ENCODE data around the gene HSD17B8. TPM values are rescaled to one million over a fixed set of nuclear protein-coding genes. Genes with fewer than 3 reads are reported as not detected.
A peak's percentile ranks its signal among the peaks of the same experiment; 100 is the strongest.

HSD17B8 gene
- total RNA-seq, 2 experiments from 2014 or later = 8.6 to 10.5 TPM

DNA sequence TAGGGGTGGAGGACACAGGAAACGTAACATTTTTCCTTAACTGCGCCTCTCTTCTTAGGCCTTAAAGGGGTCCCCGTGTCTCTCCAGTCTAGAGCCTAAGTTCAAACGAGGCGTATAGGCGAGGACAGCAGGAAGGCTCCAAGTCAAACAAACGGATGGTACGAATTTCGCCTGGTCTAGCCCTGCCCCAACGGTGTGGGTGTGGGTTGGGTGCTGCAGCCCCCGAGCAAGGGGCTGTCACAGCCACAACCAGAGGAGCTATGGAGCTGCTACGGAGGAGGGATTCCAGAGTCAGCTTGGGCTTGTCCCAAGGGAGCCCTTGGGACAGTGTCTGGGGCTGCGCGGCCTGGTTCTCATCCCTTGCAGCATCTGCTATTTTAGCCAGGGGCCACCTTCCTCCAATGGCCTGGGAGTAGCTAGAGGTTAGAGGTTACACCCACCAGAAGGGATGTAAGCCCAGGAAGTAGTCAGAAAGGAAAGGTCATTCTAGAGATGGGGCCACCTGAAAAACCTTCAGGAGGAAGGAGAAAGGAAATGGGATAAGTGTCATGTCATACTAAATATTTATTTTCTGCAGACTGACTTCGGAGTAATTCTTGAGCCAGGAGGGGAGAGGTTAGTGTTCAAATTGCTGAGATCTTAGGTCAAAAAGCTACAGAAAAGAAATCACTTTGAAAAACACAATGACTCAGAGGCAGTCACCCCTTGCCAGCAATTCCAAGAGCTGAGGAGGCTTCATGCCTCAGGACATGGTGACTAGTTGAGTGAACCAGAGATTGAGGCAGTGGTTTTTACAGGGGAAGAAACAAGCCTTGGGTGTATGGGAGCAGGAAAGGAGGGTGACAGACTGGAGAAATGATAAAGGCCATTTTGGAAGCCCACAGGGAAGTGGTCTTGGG lies 45.5 kb downstream of the HSD17B8 start:
- no peak for ATAC-seq (ENCODE audit: poor library complexity)
- Mint-ChIP-seq H3K9me3 (no peaks in the 10 kb centered on the region), H3K4me3 (peak overlapping the region; percentile 92), H3K27ac (peak overlapping the region; percentile 97), H3K4me1 (ENCODE audit: low read depth) (peaks cover 37% of the 10 kb centered on the region), H3K27me3 (no peaks in the 10 kb centered on the region), H3K36me3 (ENCODE audit: low read depth) (peaks cover 24% of the 10 kb centered on the region)
- H3K4me3 ChIP-seq (ENCODE audit: low read length) = peak overlapping the region; percentile 70
- POLR2A ChIA-PET = interaction anchor here (0.7 to 4.0 kb wide), 31 partner anchors 10 to 405 kb away, joined by 3 to 95 read pairs (median 11); partner anchors contain the start of genes B3GALT4, HLA-DMA, HSD17B8 and ITPR3
- DNase-seq = peak in 1 of 14 experiments; percentile 1
- H3K27ac ChIP-seq (ENCODE audit: low read depth in 1 of 2, low read length in 2 of 2) = peak overlapping the region; percentile 89 to 98
- peaks cover 20% of the 10 kb centered on the region for H3K36me3 ChIP-seq (ENCODE audit: insufficient read depth, low read length)
- no peaks in the 10 kb centered on the region for H3K9me3 ChIP-seq (ENCODE audit: control insufficient read depth in 1 of 2, insufficient read depth in 1 of 2, low read length in 2 of 2)
- TF ChIP-seq, protein P1, sequence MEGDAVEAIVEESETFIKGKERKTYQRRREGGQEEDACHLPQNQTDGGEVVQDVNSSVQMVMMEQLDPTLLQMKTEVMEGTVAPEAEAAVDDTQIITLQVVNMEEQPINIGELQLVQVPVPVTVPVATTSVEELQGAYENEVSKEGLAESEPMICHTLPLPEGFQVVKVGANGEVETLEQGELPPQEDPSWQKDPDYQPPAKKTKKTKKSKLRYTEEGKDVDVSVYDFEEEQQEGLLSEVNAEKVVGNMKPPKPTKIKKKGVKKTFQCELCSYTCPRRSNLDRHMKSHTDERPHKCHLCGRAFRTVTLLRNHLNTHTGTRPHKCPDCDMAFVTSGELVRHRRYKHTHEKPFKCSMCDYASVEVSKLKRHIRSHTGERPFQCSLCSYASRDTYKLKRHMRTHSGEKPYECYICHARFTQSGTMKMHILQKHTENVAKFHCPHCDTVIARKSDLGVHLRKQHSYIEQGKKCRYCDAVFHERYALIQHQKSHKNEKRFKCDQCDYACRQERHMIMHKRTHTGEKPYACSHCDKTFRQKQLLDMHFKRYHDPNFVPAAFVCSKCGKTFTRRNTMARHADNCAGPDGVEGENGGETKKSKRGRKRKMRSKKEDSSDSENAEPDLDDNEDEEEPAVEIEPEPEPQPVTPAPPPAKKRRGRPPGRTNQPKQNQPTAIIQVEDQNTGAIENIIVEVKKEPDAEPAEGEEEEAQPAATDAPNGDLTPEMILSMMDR (IDR thresholded peaks at IDR 0.05) = no peak
- CTCF ChIA-PET = interaction anchor here (1.3 to 6.8 kb wide), 10 partner anchors 22 to 461 kb away, joined by 3 to 76 read pairs (median 8); partner anchors contain the start of genes B3GALT4, RPS18, UQCC2 and VPS52
- H3K27me3 ChIP-seq (ENCODE audit: control insufficient read depth in 1 of 2, insufficient read depth in 2 of 2, low read length in 2 of 2) = no peaks in the 10 kb centered on the region
- H3K4me1 ChIP-seq (ENCODE audit: insufficient read depth, low read length) = peaks cover 32% of the 10 kb centered on the region
- intact Hi-C loops (cut with DNase I, micrococcal nuclease) = loop anchor here (1.0 to 2.0 kb wide), 5 partner anchors 21 to 235 kb away; partner anchors contain the start of genes RING1 (in 2 of the 2), VPS52 (in 2 of the 2), RXRB (in 1 of the 2) and SLC39A7 (in 1 of the 2)

DNA sequence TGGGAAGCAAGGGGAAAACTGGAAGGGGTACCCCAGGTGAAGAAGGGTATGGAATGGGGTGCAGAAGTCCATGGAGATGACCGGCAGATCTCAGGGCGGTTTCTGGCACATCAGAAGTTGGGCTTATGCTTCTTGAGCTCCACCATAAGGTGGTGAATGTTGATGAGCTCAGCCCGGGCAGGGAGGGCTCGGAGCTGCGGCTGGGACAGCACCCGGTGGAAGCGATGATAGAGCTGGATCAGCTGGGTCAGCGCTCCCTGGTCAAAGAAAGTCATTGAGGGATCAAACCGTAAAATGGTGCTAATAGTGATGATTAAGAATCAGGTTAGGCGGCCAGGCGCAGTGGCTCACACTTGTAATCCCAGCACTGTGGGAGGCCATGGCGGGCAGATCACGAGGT lies 46.3 kb downstream of the HSD17B8 start:
- TF ChIP-seq, protein P1 (IDR thresholded peaks at IDR 0.05) = no peak
- H3K4me1 ChIP-seq (ENCODE audit: insufficient read depth, low read length) = peaks cover 32% of the 10 kb centered on the region
- Mint-ChIP-seq H3K4me1 (ENCODE audit: low read depth) (peaks cover 37% of the 10 kb centered on the region), H3K36me3 (ENCODE audit: low read depth) (peaks cover 26% of the 10 kb centered on the region), H3K27me3 (no peaks in the 10 kb centered on the region), H3K27ac (peak overlapping the region; percentile 97), H3K4me3 (peak overlapping the region; percentile 43), H3K9me3 (no peaks in the 10 kb centered on the region)
- no peak overlapping the region for H3K4me3 ChIP-seq (ENCODE audit: low read length)
- H3K9me3 ChIP-seq (ENCODE audit: control insufficient read depth in 1 of 2, insufficient read depth in 1 of 2, low read length in 2 of 2) = no peaks in the 10 kb centered on the region
- intact Hi-C loops (cut with DNase I, micrococcal nuclease) = no loop called here
- no peak overlapping the region for H3K27ac ChIP-seq (ENCODE audit: low read depth in 1 of 2, low read length in 2 of 2)
- no peaks in the 10 kb centered on the region for H3K27me3 ChIP-seq (ENCODE audit: control insufficient read depth in 1 of 2, insufficient read depth in 2 of 2, low read length in 2 of 2)
- ATAC-seq (ENCODE audit: poor library complexity) = no peak
- ChIA-PET POLR2A (interaction anchor here (0.8 to 4.0 kb wide), 7 partner anchors 12 to 94 kb away, joined by 3 to 95 read pairs (median 21); partner anchors contain the start of genes B3GALT4, RGL2, RPS18 and RXRB), CTCF (interaction anchor here (1.6 to 6.8 kb wide), 4 partner anchors 21 to 461 kb away, joined by 3 to 76 read pairs (median 11); partner anchors contain the start of genes B3GALT4, RPS18, UQCC2 and VPS52)
- DNase-seq = no peak
- H3K36me3 ChIP-seq (ENCODE audit: insufficient read depth, low read length) = peaks cover 20% of the 10 kb centered on the region

DNA sequence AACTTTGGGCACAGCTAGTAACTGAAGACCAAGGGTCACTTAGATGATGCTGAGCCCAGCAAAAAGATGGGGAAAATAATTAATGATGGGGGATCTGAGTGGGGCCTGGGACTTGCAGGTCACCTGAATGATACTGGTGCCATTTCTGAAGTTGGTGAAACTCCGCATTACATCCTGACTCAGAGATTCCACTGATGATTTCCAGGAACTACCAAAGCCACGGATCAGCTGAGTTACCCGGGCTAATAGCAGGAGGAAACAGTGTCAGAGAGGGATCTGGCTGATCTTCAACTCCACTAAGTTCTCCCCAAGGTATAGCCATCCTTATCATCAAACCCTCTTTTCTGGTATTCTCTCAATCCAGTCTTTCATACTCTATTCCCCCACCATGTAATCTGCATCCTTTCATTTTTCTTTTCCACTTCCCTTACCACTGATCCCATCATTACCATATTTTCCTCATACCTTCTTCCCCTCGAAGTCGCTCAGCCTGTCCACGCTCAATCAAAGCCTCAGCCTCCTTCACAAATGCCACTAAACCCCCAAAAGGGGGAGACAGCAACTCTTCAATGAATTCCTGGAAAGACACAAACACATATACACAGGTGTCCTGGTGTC lies 47.0 kb downstream of the HSD17B8 start:
- no peaks in the 10 kb centered on the region for H3K27me3 ChIP-seq (ENCODE audit: control insufficient read depth in 1 of 2, insufficient read depth in 2 of 2, low read length in 2 of 2)
- TF ChIP-seq, protein P1 (IDR thresholded peaks at IDR 0.05) = no peak
- no peaks in the 10 kb centered on the region for H3K9me3 ChIP-seq (ENCODE audit: control insufficient read depth in 1 of 2, insufficient read depth in 1 of 2, low read length in 2 of 2)
- Mint-ChIP-seq H3K4me3 (peak overlapping the region; percentile 82), H3K36me3 (ENCODE audit: low read depth) (peaks cover 28% of the 10 kb centered on the region), H3K27me3 (no peaks in the 10 kb centered on the region), H3K4me1 (ENCODE audit: low read depth) (peaks cover 37% of the 10 kb centered on the region), H3K9me3 (no peaks in the 10 kb centered on the region), H3K27ac (peak overlapping the region; percentile 81)
- ChIA-PET CTCF (interaction anchor here (1.6 to 6.8 kb wide), 2 partner anchors 90 to 460 kb away, joined by 3 to 76 read pairs; partner anchors contain the start of gene UQCC2), POLR2A (interaction anchor here (0.7 to 4.0 kb wide), 4 partner anchors 20 to 48 kb away, joined by 3 to 95 read pairs (median 16); partner anchors contain the start of genes B3GALT4, RPS18 and VPS52)
- H3K27ac ChIP-seq (ENCODE audit: low read depth in 1 of 2, low read length in 2 of 2) = no peak overlapping the region
- intact Hi-C loops (cut with DNase I, micrococcal nuclease) = no loop called here
- no peak for ATAC-seq (ENCODE audit: poor library complexity)
- peaks cover 20% of the 10 kb centered on the region for H3K36me3 ChIP-seq (ENCODE audit: insufficient read depth, low read length)
- H3K4me3 ChIP-seq (ENCODE audit: low read length) = no peak overlapping the region
- H3K4me1 ChIP-seq (ENCODE audit: insufficient read depth, low read length) = peaks cover 32% of the 10 kb centered on the region
- DNase-seq = no peak

Measured in CD4-positive, alpha-beta T cell (primary cell).